ENCODE data around the gene JAGN1. TPM values are rescaled to one million over a fixed set of nuclear protein-coding genes. Genes with fewer than 3 reads are reported as not detected.

The JAGN1 gene
- 30.9 and 32.1 TPM in 2 replicates for total RNA-seq

GRCh38 chr3:9890249-9891071, at the start of gene JAGN1:
JAGN1 (plus strand) TSS chr3:9890610; CDS start chr3:9890723, 113 bp downstream.
- TF ChIP-seq CTCF (IDR thresholded peaks at IDR 0.05): no peak
- POLR2A ChIA-PET: interaction anchor here (0.6 to 3.8 kb wide), 28 partner anchors 11 to 430 kb away, joined by 3 to 92 read pairs (median 4); partner anchors contain the start of genes ARPC4, CRELD1, EMC3 and FANCD2
- Mint-ChIP-seq H3K27me3 (no peaks in the 10 kb centered on the region), H3K9me3 (no peaks in the 10 kb centered on the region), H3K4me3 (peak within 1 kb of the TSS; percentile 94), H3K36me3 (ENCODE audit: low read depth) (peaks cover 33% of the 10 kb centered on the region), H3K4me1 (peaks cover 44% of the 10 kb centered on the region), H3K27ac (peak within 1 kb of the TSS; percentile 97)
- peak; percentile 85 for DNase-seq
- intact Hi-C loops (cut with micrococcal nuclease): loop anchor here (1.0 to 2.0 kb wide), 11 partner anchors 25 to 494 kb away; partner anchors contain the start of genes BRPF1, CRELD1, FANCD2 and RPUSD3
- CTCF ChIA-PET: interaction anchor here (1.4 to 1.9 kb wide), 3 partner anchors 42 to 56 kb away, joined by 4 to 5 read pairs (median 5); partner anchors contain the start of gene CRELD1
- ATAC-seq (ENCODE audit: low read depth): peak; percentile 86

GRCh38 chr3:9841015-9841414, 49.4 kb upstream of the JAGN1 start:
- Mint-ChIP-seq H3K4me1 (peaks cover 20% of the 10 kb centered on the region), H3K9me3 (no peaks in the 10 kb centered on the region), H3K27me3 (no peaks in the 10 kb centered on the region), H3K36me3 (ENCODE audit: low read depth) (peaks cover 52% of the 10 kb centered on the region), H3K4me3 (no peak overlapping the region), H3K27ac (no peak overlapping the region)
- TF ChIP-seq CTCF (IDR thresholded peaks at IDR 0.05): no peak
- ChIA-PET CTCF (no interaction called here), POLR2A (interaction anchor here (0.6 to 1.5 kb wide), 3 partner anchors 12 to 175 kb away, joined by 3 read pairs; partner anchors contain the start of gene BRPF1)
- ATAC-seq (ENCODE audit: low read depth): no peak
- no peak for DNase-seq
- intact Hi-C loops (cut with micrococcal nuclease): loop anchor here (5.0 kb wide), 2 partner anchors 91 to 106 kb away; partner anchors contain the start of gene CRELD1

GRCh38 chr3:9843715-9844438, 46.5 kb upstream of the JAGN1 start, which contains the start of gene RPUSD3:
RPUSD3 (minus strand) TSS chr3:9844008; CDS start chr3:9843990, 18 bp downstream.
- Mint-ChIP-seq H3K9me3 (no peaks in the 10 kb centered on the region), H3K27ac (peak within 1 kb of the TSS; percentile 86), H3K4me3 (peak within 1 kb of the TSS; percentile 98), H3K36me3 (ENCODE audit: low read depth) (peaks cover 39% of the 10 kb centered on the region), H3K4me1 (peaks cover 20% of the 10 kb centered on the region), H3K27me3 (no peaks in the 10 kb centered on the region)
- no peak for TF ChIP-seq CTCF (IDR thresholded peaks at IDR 0.05)
- ChIA-PET CTCF (interaction anchor here (0.7 kb wide), 1 partner anchor 348 kb away, joined by 3 read pairs; no protein-coding TSS in a partner anchor), POLR2A (interaction anchor here (0.6 to 1.7 kb wide), 12 partner anchors 18 to 479 kb away, joined by 3 to 11 read pairs (median 5); partner anchors contain the start of genes ARPC4, CRELD1, GHRL and JAGN1)
- intact Hi-C loops (cut with micrococcal nuclease): loop anchor here (1.0 to 5.0 kb wide), 9 partner anchors 35 to 477 kb away; partner anchors contain the start of genes BRPF1, CRELD1, EMC3 and JAGN1
- ATAC-seq (ENCODE audit: low read depth): peak; percentile 100
- peak; percentile 95 for DNase-seq

- Mint-ChIP-seq H3K36me3 (ENCODE audit: low read depth) (peaks cover 17% of the 10 kb centered on the region), H3K4me3 (no peak overlapping the region), H3K27me3 (no peaks in the 10 kb centered on the region), H3K9me3 (no peaks in the 10 kb centered on the region), H3K27ac (no peak overlapping the region), H3K4me1 (peaks cover 20% of the 10 kb centered on the region)
- POLR2A ChIA-PET: interaction anchor here (0.7 kb wide), 1 partner anchor 1137 kb away, joined by 4 read pairs; no protein-coding TSS in a partner anchor
- intact Hi-C loops (cut with micrococcal nuclease): no loop called here
- no peak for TF ChIP-seq CTCF (IDR thresholded peaks at IDR 0.05)
- ATAC-seq (ENCODE audit: low read depth) (no peak), DNase-seq (no peak)
- CTCF ChIA-PET: interaction anchor here (0.6 kb wide), 1 partner anchor 231 kb away, joined by 3 read pairs; no protein-coding TSS in a partner anchor
These were observed 44.2 kb upstream of the JAGN1 start for GRCh38 chr3:9846231-9846630.

All from activated B cell treated with CpG ODN at 0.5 μM for 24 hours (primary cell).